Effector CD8-positive, alpha-beta T cell (primary cell): ENCODE data around the gene PRR19.

Experiments
- DNase-seq: peaks from one replicate; lab custom pipeline; 2025; lab: John Stamatoyannopoulos, UW

The PRR19 gene

DNA sequence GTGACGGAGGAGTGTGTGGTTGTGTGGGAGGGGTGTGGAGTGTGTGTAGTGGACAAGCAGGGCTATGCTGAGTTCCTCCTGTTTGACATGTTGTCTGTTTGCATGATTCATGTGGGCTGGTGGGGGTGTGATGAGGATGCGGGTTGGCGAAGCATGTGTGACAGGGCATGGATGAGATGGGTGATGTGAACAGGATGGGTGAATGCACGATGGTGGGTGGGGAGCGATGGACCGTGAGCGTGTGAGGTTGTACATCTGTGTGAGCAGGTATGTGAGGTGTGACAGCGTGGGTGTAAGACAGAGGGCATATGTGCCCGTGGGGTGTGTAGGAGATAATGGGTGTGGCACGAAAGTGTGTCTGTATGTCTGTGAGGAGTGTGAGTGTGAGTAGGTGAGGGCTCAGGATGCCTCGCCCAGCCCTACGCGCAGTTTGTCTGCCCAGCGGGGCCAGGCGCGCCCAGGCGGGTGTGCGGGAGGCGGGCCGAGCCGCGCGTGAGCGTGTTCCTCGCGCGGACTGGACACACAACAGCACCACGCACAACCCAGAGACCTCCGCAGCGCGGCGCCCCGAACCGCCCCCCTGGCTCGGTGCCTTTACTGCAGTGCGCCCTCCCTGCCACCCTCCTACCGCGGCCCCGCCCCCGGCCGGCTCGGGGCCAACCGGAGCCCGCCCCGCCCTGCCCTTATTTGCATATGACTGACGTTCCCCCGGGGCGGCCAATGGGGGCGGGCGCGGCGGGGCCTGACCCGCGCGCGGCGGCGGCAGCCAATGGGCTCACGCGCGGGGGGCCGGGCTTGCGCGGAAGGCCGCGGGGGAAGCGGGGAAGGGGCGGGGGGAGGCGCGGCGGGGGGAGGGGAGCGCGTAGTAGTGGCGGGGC is 18.5 kb upstream of the PRR19 start:
- DNase-seq = peak; percentile 95

DNA sequence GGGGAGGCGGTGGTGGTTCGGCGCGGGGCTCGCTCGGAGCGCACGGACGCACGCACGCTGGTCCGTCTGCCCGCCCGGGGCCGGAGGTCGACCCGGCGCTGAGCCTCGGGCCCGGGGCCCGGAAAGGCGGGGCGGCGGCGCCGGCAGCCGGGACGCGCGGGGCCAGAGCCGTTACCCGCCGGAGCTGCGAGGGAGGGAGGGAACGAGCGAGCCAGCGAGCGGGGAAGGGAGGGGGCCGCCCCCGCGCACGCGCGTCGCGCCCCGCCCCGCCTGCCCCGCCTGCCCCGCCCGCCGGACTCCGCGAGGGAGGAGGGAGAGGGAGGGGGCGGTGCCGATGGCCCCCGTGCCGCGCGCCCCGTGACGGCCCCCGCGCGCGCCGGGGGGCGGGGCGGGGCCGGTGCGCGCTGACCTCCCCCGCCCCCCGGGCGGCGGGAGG is 17.8 kb upstream of the PRR19 start:
- DNase-seq = peak; percentile 72

DNA sequence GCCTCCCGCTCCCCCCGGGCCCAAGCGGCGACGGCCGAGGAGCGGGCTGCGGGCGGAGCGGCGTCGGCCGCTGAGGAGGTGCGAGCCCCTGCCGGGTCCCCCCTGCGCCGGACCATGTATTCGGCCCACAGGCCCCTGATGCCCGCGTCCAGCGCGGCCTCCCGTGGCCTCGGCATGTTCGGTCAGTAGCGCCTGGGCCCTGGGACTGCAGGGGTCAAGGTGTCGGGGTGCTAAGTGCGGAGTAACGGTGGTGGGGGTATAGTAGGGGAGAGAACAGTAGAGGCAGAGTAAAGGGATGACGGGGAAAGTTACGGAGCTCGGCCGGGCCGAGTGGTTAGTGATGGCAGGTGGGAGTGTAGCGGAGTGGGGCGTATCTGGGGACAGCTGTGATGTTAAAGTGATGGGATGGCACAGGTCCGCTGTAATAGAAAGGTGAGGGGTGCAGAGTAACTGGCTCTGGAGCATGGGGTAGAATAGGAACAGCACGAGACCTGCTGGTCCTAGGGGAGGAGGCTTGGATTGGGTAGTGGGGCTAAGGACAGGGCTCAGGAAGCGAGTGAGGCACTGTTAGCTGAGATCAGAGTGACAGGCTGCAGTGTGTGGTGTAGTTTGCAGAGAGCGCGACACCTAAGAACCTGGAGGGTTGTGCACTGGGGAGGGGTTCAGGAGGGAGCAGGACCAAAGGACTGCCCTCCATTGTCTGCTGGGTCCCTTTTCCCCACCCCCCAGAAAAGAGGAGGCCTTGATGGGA is 17.2 kb upstream of the PRR19 start:
- DNase-seq = no peak

DNA sequence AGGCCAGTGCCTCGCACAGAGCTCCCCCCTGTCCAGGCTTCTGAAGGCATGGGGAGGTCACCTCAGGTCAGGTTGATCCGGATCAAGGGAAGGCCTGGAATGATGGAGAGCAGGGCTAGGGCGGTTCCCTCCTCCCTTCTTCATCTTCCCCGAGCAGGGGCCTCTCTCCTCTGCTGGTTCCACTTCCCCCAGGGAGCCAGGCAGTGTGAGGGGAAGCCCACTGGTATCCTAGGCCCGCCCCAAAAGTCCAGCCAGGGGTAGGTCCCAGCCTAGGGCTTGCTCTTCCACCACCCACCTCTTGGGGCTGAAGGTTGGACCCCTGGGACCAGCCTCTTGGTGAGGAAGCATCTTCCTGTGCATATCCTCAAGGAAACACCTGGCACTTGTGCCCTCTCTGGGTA is 16.4 kb upstream of the PRR19 start:
- no peak for DNase-seq

DNA sequence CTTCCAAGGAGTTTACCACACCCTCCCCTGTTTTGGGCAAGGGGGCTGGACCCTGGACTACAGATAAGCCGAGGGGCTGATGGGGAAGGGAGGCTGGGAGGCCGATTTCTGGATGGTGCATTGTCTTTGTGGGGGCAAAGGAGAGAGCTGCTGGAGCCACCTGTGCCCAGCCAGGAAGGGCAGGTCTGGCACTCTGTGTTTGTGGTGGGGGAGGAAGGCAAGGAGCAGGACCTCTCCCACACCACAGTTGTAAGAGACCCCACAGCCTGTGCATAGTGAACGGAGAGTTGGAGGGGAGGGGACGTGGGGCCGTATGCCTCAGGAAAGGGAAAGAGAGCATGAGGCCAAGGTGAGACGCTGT is 16.0 kb upstream of the PRR19 start:
- DNase-seq = no peak

DNA sequence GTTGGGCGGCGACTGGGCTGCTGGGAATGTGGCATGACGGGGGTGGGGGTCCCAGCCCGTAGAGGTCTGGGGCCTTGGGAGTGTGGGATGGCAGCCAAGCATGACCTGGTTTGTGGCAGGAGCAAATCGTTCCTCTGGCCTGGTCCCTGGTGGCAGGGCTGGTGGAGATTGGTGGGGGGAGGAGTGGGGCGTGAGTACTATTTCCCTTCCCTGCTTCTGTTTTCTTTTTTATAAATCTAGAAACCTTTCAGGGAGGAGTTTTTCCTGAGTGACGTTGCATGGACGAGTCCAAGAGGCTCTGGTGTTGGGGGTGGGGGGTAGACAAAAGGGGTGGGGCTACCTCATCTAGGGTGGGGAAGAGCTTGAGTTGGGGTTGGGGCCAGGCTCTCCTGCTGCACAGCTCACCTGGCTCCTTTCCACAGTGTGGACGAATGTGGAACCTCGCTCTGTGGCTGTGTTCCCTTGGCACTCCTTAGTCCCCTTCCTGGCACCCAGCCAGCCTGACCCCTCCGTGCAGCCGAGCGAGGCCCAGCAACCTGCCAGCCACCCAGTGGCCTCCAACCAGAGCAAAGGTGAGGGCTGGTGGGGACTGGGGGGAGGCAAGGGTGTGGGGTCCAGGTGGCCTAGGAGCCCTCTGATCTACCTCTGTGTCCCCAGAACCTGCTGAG is 15.4 kb upstream of the PRR19 start:
- no peak for DNase-seq

DNA sequence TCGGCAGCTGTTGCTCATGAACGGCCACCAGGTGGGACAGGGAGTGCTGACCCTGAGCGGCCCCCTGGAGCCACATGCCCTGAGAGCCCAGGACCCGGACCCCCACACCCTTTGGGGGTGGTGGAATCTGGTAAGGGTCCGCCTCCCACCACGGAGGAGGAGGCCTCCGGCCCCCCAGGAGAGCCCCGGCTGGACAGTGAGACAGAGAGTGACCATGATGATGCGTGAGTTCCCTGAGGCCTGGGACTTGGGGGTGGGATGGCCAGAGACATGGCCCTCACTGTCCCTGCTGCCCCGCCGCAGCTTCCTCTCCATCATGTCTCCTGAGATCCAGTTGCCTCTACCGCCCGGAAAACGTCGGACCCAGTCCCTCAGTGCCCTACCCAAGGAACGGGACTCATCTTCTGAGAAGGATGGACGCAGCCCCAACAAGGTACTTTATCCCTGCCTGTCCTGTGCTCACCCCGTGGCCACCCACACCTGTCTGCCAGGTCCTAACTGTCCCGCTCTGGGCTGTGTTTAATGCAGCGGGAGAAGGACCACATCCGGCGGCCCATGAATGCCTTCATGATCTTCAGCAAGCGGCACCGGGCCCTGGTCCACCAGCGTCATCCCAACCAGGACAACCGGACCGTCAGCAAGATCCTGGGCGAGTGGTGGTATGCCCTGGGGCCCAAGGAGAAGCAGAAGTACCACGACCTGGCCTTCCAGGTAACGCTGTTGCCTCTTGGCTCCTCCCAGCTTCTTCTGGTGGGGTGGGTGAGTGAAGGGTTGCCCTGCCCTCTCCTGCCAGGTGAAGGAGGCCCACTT is 14.7 kb upstream of the PRR19 start:
- DNase-seq = no peak

DNA sequence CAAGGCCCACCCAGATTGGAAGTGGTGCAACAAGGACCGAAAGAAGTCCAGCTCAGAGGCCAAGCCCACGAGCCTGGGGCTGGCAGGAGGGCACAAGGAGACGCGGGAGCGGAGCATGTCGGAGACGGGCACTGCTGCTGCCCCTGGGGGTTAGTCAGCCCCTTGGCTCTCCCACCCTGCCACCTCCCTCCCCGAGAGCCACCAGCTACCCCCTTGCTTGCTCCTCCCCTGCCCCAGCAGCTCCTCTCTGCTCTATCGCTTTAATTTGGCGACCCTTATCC is 14.2 kb upstream of the PRR19 start:
- DNase-seq = no peak

DNA sequence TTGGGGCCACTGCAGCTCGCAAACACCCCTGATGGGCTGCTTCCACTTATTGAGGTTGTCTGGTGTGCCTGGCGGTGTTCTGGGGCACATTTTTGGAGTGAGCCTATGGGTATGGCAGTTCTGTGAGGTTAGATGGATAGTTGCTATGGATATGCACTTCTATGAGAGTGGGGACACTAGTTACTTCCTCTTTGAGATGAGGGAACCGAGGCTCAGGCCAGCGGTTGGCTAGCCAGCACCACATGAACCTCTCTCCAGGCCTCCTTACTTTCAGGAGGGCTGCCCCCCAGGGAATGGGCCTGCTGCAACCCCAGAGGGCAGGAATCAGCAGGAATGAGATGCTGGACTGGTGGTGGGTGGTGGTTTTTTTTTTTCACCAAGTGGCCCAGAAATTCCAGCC is 13.5 kb upstream of the PRR19 start:
- no peak for DNase-seq

DNA sequence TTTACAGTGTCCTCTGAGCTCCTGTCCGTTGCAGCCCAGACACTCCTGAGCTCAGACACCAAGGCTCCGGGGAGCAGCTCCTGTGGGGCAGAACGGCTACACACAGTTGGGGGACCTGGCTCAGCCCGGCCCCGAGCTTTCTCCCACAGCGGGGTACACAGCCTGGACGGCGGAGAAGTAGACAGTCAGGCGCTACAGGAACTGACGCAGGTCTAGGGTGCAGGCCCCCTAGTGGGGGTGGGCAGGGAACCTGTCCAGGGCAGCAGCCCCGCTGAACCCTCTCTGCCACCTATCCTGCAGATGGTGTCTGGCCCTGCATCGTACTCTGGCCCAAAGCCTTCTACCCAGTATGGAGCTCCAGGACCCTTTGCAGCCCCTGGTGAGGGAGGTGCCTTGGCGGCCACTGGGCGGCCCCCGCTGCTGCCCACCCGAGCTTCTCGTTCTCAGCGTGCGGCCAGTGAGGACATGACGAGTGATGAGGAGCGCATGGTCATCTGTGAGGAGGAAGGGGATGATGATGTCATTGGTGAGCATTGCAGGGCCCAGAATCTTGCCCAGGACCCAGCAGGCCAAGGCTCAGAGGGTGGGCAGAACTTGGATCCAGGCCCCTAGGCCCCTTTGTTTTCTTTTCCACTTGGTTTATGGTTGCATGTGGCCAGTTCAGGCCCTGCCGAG is 12.9 kb upstream of the PRR19 start:
- no peak for DNase-seq

DNA sequence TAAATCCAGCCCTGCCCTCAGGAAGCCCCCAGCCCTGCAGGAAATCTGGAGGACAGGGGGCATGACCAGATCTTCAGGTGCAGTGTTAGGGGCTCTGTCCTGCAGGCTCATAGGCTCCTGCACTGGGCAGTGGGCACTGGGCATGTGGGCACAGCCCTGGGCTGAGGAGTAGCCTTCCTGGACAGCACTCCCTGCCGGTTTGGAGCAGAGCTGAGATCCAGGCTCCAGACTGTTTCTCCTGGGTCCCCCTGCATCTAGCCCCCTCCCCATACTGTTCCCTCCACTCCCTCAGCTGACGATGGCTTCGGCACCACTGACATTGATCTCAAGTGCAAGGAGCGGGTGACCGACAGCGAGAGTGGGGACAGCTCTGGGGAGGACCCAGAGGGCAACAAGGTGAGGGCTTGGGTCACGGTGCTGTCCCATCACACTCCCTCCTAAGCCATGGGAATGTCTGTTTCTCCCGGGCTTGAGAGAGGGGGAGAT is 12.3 kb upstream of the PRR19 start:
- no peak for DNase-seq

DNA sequence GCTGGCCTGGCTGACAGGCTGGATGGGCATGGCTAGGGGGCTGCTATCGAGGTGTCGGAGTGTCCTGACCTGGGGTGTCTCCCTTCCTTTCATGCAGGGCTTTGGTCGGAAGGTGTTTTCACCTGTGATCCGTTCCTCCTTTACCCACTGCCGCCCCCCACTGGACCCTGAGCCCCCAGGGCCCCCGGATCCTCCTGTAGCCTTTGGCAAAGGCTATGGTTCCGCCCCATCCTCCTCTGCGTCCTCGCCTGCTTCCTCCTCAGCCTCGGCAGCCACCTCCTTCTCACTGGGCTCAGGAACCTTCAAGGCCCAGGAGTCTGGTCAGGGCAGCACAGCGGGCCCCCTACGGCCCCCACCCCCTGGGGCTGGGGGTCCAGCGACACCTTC is 11.8 kb upstream of the PRR19 start:
- DNase-seq = no peak

DNA sequence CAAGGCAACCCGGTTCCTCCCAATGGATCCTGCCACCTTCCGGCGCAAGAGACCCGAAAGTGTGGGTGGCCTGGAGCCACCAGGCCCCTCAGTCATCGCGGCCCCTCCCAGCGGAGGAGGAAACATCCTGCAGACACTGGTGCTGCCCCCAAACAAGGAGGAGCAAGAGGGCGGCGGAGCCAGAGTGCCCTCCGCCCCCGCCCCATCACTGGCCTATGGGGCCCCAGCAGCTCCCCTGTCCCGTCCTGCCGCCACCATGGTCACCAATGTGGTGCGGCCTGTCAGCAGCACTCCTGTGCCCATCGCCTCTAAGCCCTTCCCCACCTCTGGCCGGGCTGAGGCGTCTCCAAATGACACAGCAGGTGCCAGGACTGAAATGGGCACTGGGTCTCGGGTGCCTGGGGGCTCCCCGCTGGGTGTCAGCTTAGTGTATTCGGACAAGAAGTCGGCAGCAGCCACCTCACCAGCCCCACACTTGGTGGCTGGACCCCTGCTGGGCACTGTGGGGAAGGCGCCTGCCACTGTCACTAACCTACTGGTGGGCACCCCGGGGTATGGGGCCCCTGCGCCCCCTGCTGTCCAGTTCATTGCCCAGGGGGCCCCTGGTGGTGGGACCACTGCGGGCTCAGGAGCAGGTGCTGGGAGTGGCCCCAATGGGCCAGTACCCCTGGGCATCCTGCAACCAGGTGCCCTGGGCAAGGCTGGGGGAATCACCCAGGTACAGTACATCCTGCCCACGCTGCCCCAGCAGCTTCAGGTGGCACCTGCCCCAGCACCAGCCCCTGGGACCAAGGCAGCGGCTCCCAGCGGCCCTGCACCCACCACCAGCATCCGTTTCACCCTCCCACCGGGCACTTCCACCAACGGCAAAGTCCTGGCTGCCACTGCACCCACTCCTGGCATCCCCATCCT is 11.2 kb upstream of the PRR19 start:
- peak; percentile 64 for DNase-seq

DNA sequence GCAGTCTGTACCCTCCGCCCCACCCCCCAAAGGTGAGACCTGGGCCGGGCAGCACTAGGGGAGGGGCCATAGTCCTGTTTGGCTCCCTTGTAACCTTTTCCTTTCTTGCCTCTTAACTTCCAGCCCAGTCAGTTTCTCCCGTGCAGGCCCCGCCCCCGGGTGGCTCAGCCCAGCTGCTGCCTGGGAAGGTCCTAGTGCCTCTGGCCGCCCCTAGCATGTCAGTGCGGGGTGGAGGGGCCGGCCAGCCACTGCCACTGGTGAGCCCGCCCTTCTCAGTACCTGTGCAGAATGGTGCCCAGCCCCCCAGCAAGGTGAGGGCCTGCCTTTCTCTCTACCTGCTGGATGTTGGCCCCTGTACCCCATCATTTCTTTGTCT is 10.5 kb upstream of the PRR19 start:
- no peak for DNase-seq

DNA sequence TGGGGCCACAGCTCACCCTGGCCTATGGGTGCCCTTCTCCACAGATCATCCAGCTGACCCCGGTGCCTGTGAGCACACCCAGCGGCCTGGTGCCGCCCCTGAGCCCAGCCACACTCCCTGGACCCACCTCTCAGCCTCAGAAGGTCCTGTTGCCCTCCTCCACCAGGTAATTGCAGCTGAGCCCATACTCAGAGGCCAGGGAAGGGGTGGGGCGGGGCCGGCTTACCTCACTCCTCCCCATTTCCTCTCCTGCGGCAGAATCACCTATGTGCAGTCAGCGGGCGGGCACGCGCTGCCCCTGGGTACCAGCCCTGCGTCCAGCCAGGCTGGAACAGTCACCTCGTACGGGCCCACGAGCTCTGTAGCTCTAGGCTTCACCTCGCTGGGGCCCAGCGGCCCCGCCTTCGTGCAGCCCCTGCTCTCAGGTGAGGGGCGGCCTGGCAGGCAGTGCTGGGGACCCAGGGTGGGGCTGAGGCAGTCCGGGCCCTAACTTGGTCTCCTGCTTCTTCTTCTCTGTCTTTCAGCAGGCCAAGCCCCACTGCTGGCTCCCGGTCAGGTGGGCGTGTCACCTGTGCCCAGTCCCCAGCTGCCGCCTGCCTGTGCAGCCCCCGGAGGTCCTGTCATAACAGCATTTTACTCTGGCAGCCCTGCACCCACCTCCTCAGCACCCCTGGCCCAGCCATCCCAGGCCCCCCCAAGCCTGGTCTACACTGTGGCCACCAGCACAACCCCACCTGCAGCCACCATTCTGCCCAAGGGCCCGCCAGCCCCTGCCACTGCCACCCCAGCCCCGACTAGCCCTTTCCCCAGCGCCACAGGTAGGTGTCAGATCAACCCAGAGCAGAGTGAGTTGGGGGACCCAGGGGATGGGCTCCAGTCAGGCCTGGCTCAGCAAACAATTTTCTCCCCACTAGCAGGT is 9.6 kb upstream of the PRR19 start:
- no peak for DNase-seq

DNA sequence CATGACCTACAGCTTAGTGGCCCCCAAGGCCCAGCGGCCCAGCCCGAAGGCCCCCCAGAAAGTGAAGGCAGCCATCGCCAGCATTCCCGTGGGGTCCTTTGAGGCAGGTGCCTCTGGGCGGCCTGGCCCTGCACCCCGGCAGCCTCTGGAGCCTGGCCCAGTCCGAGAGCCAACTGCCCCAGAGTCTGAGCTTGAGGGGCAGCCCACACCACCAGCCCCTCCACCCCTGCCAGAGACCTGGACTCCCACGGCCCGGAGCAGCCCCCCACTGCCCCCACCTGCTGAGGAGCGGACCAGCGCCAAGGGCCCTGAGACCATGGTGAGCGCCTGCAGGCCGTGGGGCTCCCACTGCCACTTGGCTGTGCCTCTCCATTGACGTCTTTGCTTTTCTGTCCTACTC is 9.0 kb upstream of the PRR19 start:
- DNase-seq = no peak

DNA sequence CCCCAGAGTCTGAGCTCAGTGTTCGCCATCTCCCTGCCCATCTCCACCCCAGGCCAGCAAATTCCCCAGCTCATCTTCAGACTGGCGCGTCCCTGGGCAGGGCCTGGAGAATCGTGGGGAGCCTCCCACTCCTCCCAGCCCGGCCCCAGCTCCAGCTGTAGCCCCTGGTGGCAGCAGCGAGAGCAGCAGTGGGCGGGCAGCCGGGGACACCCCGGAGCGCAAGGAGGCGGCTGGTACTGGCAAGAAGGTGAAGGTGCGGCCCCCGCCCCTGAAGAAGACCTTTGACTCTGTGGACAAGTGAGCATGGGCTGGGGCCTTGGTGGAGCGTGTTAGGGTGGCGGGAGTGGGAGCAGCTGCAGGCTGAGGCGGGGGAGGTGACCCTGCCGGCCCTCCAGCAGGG is 8.4 kb upstream of the PRR19 start:
- no peak for DNase-seq

DNA sequence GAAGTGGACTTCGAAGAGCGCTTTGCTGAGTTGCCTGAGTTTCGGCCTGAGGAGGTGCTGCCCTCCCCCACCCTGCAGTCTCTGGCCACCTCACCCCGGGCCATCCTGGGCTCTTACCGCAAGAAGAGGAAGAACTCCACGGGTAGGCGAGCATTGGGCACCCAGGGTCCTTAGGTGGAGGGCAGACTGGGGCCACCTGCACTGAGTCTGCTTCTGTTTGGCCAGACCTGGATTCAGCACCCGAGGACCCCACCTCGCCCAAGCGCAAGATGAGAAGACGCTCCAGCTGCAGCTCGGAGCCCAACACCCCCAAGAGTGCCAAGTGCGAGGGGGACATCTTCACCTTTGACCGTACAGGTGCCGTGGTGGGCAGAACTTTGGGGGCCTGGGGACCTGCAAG is 8.0 kb upstream of the PRR19 start:
- DNase-seq = no peak

DNA sequence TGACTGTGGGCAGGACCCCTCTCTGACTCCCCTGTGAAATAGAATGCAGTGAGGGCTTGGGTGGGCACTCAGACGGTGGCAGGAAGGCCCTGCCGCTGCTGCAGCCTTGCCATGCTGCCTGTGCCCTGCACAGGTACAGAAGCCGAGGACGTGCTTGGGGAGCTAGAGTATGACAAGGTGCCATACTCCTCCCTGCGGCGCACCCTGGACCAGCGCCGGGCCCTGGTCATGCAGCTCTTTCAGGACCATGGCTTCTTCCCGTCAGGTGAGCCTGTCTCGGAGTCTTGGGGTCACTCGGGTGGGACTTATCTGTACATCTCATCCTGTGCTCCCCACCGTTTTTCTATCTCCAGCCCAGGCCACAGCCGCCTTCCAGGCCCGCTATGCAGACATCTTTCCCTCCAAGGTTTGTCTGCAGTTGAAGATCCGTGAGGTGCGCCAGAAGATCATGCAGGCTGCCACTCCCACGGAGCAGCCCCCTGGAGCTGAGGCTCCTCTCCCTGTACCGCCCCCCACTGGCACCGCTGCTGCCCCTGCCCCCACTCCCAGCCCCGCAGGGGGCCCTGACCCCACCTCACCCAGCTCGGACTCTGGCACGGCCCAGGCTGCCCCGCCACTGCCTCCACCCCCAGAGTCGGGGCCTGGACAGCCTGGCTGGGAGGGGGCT is 7.3 kb upstream of the PRR19 start:
- no peak for DNase-seq
